Kidney capillary endothelial cell (primary cell): ENCODE measurements around the gene MC1R.

ENCODE experiments used
- DNase-seq: peaks from one replicate; pipeline ENCODE4 v3.0.0-alpha.2; 2018; ENCODE audit warnings: low spot score

Gene MC1R

GRCh38 chr16:89895482-89896250, 23.0 kb upstream of the MC1R start:
- DNase-seq, result no peak

- DNase-seq, result no peak
Measured at GRCh38 chr16:89897204-89897603, 21.5 kb upstream of the MC1R start.

DNA sequence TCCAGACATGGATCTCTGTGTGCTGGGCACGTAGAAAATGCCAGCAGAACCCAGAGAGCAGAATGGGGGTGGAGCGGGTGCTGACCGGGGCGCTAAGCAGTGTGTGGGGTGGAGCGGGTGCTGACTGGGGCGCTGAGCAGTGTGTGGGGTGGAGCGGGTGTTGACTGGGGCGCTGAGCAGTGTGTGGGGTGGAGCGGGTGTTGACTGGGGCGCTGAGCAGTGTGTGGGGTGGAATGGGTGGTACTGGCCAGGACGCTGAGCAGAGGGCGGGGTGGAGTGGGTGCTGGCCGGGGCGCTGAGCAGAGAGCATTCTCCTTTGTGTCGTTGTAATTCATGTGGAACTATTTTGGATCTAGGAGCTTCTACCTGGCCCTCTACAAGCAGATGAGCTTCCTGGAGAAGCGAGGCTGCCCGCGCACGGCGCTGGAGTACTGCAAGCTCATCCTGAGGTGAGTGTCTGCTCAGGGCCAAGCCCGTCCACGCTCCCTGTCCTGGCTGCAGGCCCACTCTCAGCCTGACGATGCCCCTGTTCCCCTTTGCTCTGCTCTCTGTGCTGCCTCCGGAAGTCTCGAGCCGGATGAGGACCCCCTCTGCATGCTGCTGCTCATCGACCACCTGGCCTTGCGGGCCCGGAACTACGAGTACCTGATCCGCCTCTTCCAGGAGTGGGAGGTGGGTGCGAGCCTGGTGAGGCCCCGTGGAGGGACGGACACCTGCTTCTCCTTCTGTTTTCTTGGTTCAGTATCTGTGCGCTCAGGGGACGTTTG, 20.3 kb upstream of the MC1R start:
- no peak for DNase-seq

DNA sequence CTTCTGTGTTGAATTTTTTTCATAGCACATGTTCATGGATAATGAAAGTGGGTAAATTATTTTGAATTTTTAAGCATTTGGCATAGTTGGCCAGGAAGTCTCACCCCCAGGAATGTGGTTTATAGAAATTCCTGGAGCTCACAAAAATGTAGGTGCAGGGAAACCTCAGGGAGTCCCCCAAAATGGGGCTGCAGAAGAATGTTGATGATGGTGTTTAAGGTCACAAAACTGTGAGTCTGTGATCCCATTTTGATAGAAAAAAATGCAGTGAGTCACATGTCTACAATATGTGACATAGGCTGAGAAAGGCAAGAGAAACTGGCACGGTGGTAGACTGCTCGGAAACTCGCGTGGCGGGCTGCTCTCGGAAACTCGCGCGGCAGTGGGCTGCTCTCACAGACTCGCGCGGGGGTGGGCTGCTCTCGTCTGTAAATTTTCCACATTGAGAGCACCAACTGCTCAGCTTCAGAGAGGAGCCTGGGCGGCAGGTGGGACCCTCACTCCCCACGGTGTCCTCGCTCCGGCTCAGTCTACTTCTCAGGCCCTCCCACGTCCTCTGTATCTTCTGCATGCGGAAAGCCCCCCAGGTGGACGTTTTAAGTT, 18.7 kb upstream of the MC1R start:
- no peak for DNase-seq

GRCh38 chr16:89900885-89901284, 17.8 kb upstream of the MC1R start:
- no peak for DNase-seq

DNA sequence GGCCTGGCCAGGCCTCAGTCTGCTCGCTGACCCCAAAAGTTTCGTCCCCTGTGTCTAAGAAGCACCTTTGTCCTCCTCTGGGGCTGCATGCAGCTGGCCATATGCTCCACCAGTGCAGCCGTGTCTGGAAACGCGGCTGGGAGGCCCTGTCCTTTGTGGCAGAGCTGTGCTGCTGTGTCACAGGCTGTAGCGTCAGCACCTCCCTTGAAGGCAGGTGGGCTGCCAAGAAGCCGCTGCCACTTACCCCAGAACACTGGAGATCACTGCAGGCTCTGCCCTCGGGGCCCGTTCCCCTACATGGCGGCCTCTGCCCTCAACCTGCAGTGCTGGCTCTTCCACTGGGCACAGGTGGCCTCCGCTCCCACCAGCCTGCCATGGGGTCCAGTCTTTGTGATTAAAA, 15.7 kb upstream of the MC1R start:
- no peak for DNase-seq

- no peak for DNase-seq
Measured at GRCh38 chr16:89903908-89904515, 14.7 kb upstream of the MC1R start.

DNA sequence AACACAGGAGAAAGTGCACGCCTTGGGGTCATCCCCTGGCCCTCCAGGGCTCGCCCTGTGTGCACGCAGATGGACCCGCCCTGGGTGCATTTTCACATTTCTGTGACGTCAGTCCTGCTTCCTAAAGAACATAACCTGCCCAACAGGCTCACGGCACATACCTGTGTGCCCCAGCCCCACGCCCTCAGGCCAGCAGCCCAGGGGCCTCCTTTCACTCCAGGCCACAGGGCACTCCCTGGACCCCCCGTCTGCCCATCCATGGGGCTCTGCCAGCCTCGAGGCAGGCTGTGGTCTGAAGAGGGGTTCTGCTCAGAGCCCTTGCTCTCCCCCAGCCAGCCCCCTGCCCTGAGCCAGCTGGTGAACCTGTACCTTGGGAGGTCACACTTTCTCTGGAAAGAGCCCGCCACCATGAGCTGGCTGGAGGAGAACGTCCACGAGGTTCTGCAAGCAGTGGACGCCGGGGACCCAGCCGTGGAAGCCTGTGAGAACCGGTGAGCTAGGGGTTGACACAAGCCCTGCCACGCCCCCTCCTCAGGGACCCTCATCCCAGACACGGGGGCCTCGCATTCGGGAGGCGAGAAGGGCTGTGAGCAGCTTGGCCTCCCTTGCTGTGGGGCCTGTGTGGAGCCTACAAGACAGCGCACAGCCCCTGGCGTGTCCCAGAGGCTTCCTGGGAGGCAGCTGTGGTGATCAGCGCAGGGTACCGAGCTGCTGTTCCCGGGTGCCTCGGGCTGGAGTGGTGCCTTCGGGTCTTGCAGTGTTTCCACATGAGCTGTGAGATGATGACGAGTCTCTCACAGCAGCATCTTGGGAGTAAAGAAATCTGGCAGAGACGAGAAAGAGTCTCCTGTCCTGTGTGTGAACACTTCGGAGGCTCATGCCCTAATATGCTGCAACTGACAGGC, 13.8 kb upstream of the MC1R start:
- no peak for DNase-seq

GRCh38 chr16:89905511-89906139, 13.0 kb upstream of the MC1R start:
- DNase-seq, result no peak

GRCh38 chr16:89906140-89907025, 12.3 kb upstream of the MC1R start:
- no peak for DNase-seq

DNA sequence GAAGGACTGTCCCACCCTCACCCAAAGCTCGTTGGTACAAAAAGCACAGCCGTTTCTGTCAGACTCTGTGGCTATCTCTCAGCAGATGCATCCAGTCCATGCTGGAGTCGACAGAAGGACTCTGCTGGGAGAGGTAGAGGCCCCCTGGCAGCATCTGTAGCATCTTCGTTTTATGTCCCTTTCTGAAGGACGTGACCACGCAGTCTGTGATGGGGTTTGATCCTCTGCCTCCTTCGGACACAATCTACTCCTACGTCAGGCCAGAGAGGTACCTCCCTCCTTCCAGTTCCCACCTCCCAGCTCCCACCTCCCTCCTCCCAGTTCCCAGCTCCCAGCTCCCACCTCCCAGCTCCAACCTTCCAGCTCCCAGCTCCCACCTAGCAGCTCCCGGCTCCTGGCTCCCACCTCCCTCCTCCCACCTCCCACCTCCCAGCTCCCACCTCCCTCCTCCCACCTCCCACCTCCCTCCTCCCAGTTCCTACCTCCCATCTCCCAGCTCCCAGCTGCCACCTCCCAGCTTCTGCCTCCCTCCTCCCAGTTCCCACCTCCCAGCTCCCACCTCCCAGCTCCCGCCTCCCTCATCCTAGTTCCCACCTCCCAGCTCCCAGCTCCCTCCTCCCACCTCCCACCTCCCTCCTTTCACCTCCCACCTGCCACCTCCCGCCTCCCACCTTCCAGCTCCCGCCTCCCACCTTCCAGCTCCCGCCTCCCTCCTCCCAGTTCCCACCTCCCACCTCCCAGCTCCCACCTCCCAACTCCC, 11.4 kb upstream of the MC1R start:
- no peak for DNase-seq

- no peak for DNase-seq
Measured at GRCh38 chr16:89908236-89908635, 10.4 kb upstream of the MC1R start.

- peak; percentile 74 for DNase-seq
Measured at GRCh38 chr16:89909777-89910716, 8.6 kb upstream of the MC1R start.

- no peak for DNase-seq
Measured at GRCh38 chr16:89910717-89911354, 7.8 kb upstream of the MC1R start.

GRCh38 chr16:89911375-89911774, 7.3 kb upstream of the MC1R start:
- no peak for DNase-seq

- no peak for DNase-seq
Measured at GRCh38 chr16:89912143-89912542, 6.5 kb upstream of the MC1R start.

GRCh38 chr16:89912627-89913026, 6.0 kb upstream of the MC1R start:
- no peak for DNase-seq
